Duodenal mucosa (tissue), 2 donors: ENCODE results near the gene INTS4.
"Not testable (repeated sequence)": the region's sequence is repeated elsewhere in the genome, so short reads cannot be mapped to it uniquely, and the experiment has no call there.

Source experiments
- H3K27ac ChIP-seq: one replicate; pipeline ENCODE4 v1.7.0; 2013; ENCODE audit warnings: low read depth, low read length
- H3K27me3 ChIP-seq, 2 donors: one replicate each; pipeline ENCODE4 v1.7.0; 2013; ENCODE audit warnings: low read length in 2 of 2, control low read depth in 1 of 2; ENCODE audit not compliant: insufficient read depth in 2 of 2, control insufficient read depth in 1 of 2
- H3K36me3 ChIP-seq, 2 donors: one replicate each; pipeline ENCODE4 v1.7.0; 2013; ENCODE audit warnings: low read length in 2 of 2, control low read depth in 1 of 2; ENCODE audit not compliant: insufficient read depth in 2 of 2, control insufficient read depth in 1 of 2
- H3K4me1 ChIP-seq, 2 donors: one replicate each; pipeline ENCODE4 v1.7.0; 2013; ENCODE audit warnings: low read length in 2 of 2, control low read depth in 1 of 2; ENCODE audit not compliant: insufficient read depth in 2 of 2, control insufficient read depth in 1 of 2
- H3K4me3 ChIP-seq, 2 donors: one replicate each; pipeline ENCODE4 v1.7.0; 2013; ENCODE audit warnings: low read length in 2 of 2, low read depth in 1 of 2
- H3K9ac ChIP-seq, 2 donors: one replicate each; pipeline ENCODE4 v1.7.0; 2013; ENCODE audit warnings: low read length in 2 of 2, low read depth in 1 of 2
- H3K9me3 ChIP-seq, 2 donors: one replicate each; pipeline ENCODE4 v1.7.0; 2013; ENCODE audit warnings: low read length in 2 of 2, control low read depth in 1 of 2; ENCODE audit not compliant: control insufficient read depth in 1 of 2

INTS4 gene

GRCh38 chr11:77884186-77884828, 110.2 kb downstream of the INTS4 start:
- Histone ChIP-seq H3K27me3 (no peaks in the 10 kb centered on the region), H3K4me3 (no peak overlapping the region), H3K36me3 (peaks cover 19 to 48% of the 10 kb centered on the region in 2 donors), H3K27ac (no peak overlapping the region), H3K9ac (no peak overlapping the region), H3K4me1 (no peaks in the 10 kb centered on the region), H3K9me3 (no peaks in the 10 kb centered on the region)

GRCh38 chr11:77883775-77884174, 110.7 kb downstream of the INTS4 start:
- Histone ChIP-seq H3K9ac (no peak overlapping the region), H3K9me3 (no peaks in the 10 kb centered on the region), H3K36me3 (peaks cover 24 to 53% of the 10 kb centered on the region in 2 donors), H3K4me1 (no peaks in the 10 kb centered on the region), H3K27me3 (no peaks in the 10 kb centered on the region), H3K4me3 (no peak overlapping the region), H3K27ac (no peak overlapping the region)

GRCh38 chr11:77882396-77882795, 112.1 kb downstream of the INTS4 start:
- Histone ChIP-seq H3K27ac (no peak overlapping the region), H3K4me3 (no peak overlapping the region), H3K27me3 (no peaks in the 10 kb centered on the region), H3K9me3 (no peaks in the 10 kb centered on the region), H3K36me3 (peaks cover 25 to 60% of the 10 kb centered on the region in 2 donors), H3K9ac (no peak overlapping the region), H3K4me1 (no peaks in the 10 kb centered on the region)

GRCh38 chr11:77879218-77879617, 115.2 kb downstream of the INTS4 start:
- no peaks in the 10 kb centered on the region for H3K27me3 ChIP-seq
- no peaks in the 10 kb centered on the region for H3K4me1 ChIP-seq
- peaks cover 19 to 67% of the 10 kb centered on the region in 2 donors for H3K36me3 ChIP-seq
- no peak overlapping the region for H3K27ac ChIP-seq
- no peak overlapping the region for H3K4me3 ChIP-seq
- H3K9me3 ChIP-seq, result no peaks in the 10 kb centered on the region
- H3K9ac ChIP-seq, result no peak overlapping the region

- H3K4me3 ChIP-seq, H3K9ac ChIP-seq, H3K4me1 ChIP-seq, H3K27ac ChIP-seq, H3K27me3 ChIP-seq, H3K9me3 ChIP-seq: not testable (repeated sequence)
- H3K36me3 ChIP-seq, result peaks cover 15 to 63% of the 10 kb centered on the region in 2 donors
These were observed 116.2 kb downstream of the INTS4 start for GRCh38 chr11:77878247-77878646.

- H3K36me3 ChIP-seq, result peaks cover 12 to 59% of the 10 kb centered on the region in 2 donors
- no peak overlapping the region for H3K9ac ChIP-seq
- H3K4me3 ChIP-seq, result no peak overlapping the region
- no peaks in the 10 kb centered on the region for H3K9me3 ChIP-seq
- no peak overlapping the region for H3K27ac ChIP-seq
- no peaks in the 10 kb centered on the region for H3K4me1 ChIP-seq
- no peaks in the 10 kb centered on the region for H3K27me3 ChIP-seq
These were observed 118.4 kb downstream of the INTS4 start for GRCh38 chr11:77876045-77876444.

- no peaks in the 10 kb centered on the region for H3K4me1 ChIP-seq
- H3K9ac ChIP-seq, result no peak overlapping the region
- no peaks in the 10 kb centered on the region for H3K27me3 ChIP-seq
- peaks cover 9 to 54% of the 10 kb centered on the region in 2 donors for H3K36me3 ChIP-seq
- H3K4me3 ChIP-seq, result no peak overlapping the region
- no peaks in the 10 kb centered on the region for H3K9me3 ChIP-seq
- no peak overlapping the region for H3K27ac ChIP-seq
These were observed 120.3 kb downstream of the INTS4 start for GRCh38 chr11:77874206-77874605.

- peaks cover 4 to 45% of the 10 kb centered on the region in 2 donors for H3K36me3 ChIP-seq
- H3K27me3 ChIP-seq, result no peaks in the 10 kb centered on the region
- H3K9ac ChIP-seq, result no peak overlapping the region
These were observed 121.1 kb downstream of the INTS4 start for GRCh38 chr11:77873345-77873744.

GRCh38 chr11:77871855-77872254, 122.6 kb downstream of the INTS4 start:
- no peaks in the 10 kb centered on the region for H3K4me1 ChIP-seq
- H3K4me3 ChIP-seq, result no peak overlapping the region
- peaks cover 4 to 37% of the 10 kb centered on the region in 2 donors for H3K36me3 ChIP-seq
- H3K27me3 ChIP-seq, result no peaks in the 10 kb centered on the region
- no peak overlapping the region for H3K27ac ChIP-seq
- no peak overlapping the region for H3K9ac ChIP-seq
- H3K9me3 ChIP-seq, result no peaks in the 10 kb centered on the region

More at GRCh38 chr11:77873345-77873744, 121.1 kb downstream of the INTS4 start:
- H3K4me3 ChIP-seq, result no peak overlapping the region
- H3K4me1 ChIP-seq, result no peaks in the 10 kb centered on the region
- no peak overlapping the region for H3K27ac ChIP-seq
- H3K9me3 ChIP-seq, result no peaks in the 10 kb centered on the region

GRCh38 chr11:77868744-77869143, 125.7 kb downstream of the INTS4 start:
- Histone ChIP-seq H3K4me3 (no peak overlapping the region), H3K9ac (no peak overlapping the region), H3K27ac (no peak overlapping the region), H3K27me3 (no peaks in the 10 kb centered on the region), H3K36me3 (peaks cover 8 to 18% of the 10 kb centered on the region in 2 donors), H3K9me3 (no peaks in the 10 kb centered on the region), H3K4me1 (no peaks in the 10 kb centered on the region)
